H1 (cell line): Measurements from ENCODE around the gene DPP3. TPM values are rescaled to one million over a fixed set of nuclear protein-coding genes. Genes with fewer than 3 reads are reported as not detected.
"Not testable (repeated sequence)": the region's sequence is repeated elsewhere in the genome, so short reads cannot be mapped to it uniquely, and the experiment has no call there.

Source experiments
- CTCF ChIA-PET: fragments of 300-600 bp; sonication (Branson Sonifier 250); formaldehyde crosslinking; loops from one replicate; lab custom pipeline; 2021; ENCODE audit not compliant: partially characterized antibody; lab: Charles Lee
- POLR2A ChIA-PET: fragments of 300-600 bp; sonication (Branson Sonifier 250); formaldehyde crosslinking; loops from one replicate; lab custom pipeline; 2021; ENCODE audit warnings: inconsistent platforms; ENCODE audit not compliant: partially characterized antibody; lab: Charles Lee
- DNase-seq, 2 experiments: peaks; one replicate each; pipeline versions ENCODE4 v3.0.0 to v3.0.0-alpha.2; 2010 to 2022; ENCODE audit warnings: low spot score in 2 of 2, low read depth in 1 of 2, mixed read lengths in 1 of 2
- FAIRE-seq: peaks from 2 replicates; lab custom pipeline; 2011; peaks lifted over from hg19 to GRCh38; lab: Jason Lieb, UNC
- H2AFZ ChIP-seq: 2 replicates; pipeline ENCODE4 v1.8.1; 2012; ENCODE audit warnings: low read length, inconsistent platforms
- H2AK5ac ChIP-seq: 2 replicates; pipeline ENCODE4 v1.6.1; 2013; ENCODE audit warnings: low read depth, low read length
- H2BK120ac ChIP-seq: replicated peaks from 2 replicates; pipeline ENCODE3; 2013; ENCODE audit warnings: low read depth, low read length, inconsistent platforms
- H2BK12ac ChIP-seq: 2 replicates; pipeline ENCODE4 v1.6.1; 2013; ENCODE audit warnings: low read depth, low read length
- H2BK15ac ChIP-seq: 2 replicates; pipeline ENCODE4 v1.6.1; 2013; ENCODE audit warnings: low read length
- H2BK20ac ChIP-seq: 2 replicates; pipeline ENCODE4 v1.6.1; 2013; ENCODE audit warnings: low read length
- H2BK5ac ChIP-seq: 2 replicates; pipeline ENCODE4 v1.6.1; 2013; ENCODE audit warnings: low read depth, low read length
- H3K14ac ChIP-seq: 2 replicates; pipeline ENCODE4 v1.6.1; 2013; ENCODE audit warnings: inconsistent platforms; ENCODE audit not compliant: insufficient read length
- H3K18ac ChIP-seq: 2 replicates; pipeline ENCODE4 v1.6.1; 2013; ENCODE audit warnings: low read length; ENCODE audit errors: extremely low read depth
- H3K23ac ChIP-seq: 2 replicates; pipeline ENCODE4 v1.6.1; 2013; ENCODE audit warnings: inconsistent platforms; ENCODE audit not compliant: insufficient read length
- H3K23me2 ChIP-seq: 2 replicates; pipeline ENCODE4 v1.6.1; 2013; ENCODE audit warnings: low read depth, low read length
- H3K27ac ChIP-seq: 2 replicates; pipeline ENCODE4 v1.6.1; 2011; ENCODE audit warnings: low read depth, low read length, inconsistent platforms
- H3K27me3 ChIP-seq, 4 experiments: replicated peaks in 1 of 4; 1 replicate in 1 of 4; 2 replicates in 3 of 4; pipeline versions ENCODE4 v1.6.1 to v1.8.1; 2011 to 2013; ENCODE audit warnings: low read length in 3 of 4, mild to moderate bottlenecking in 3 of 4, inconsistent platforms in 2 of 4, mixed read lengths in 2 of 4, moderate library complexity in 1 of 4; ENCODE audit not compliant: control insufficient read depth in 3 of 4, insufficient read depth in 3 of 4; ENCODE audit errors: extremely low read depth in 1 of 4
- H3K36me3 ChIP-seq, 4 experiments: 2 replicates each; pipeline versions ENCODE4 v1.6.1 to v1.8.1; 2011 to 2013; ENCODE audit warnings: mild to moderate bottlenecking in 4 of 4, low read length in 3 of 4, moderate library complexity in 2 of 4, control low read depth in 1 of 4, inconsistent platforms in 1 of 4; ENCODE audit not compliant: insufficient read depth in 4 of 4, control insufficient read depth in 2 of 4
- H3K4ac ChIP-seq: replicated peaks from 2 replicates; pipeline ENCODE3; 2013; ENCODE audit warnings: low read length, low read depth, mixed read lengths, inconsistent platforms; ENCODE audit not compliant: insufficient read length
- H3K4me1 ChIP-seq, 4 experiments: replicated peaks in 1 of 4; 1 replicate in 1 of 4; 2 replicates in 3 of 4; pipeline versions ENCODE4 v1.6.1 to v1.8.1; 2011 to 2013; ENCODE audit warnings: low read length in 3 of 4, inconsistent platforms in 2 of 4, mixed read lengths in 1 of 4; ENCODE audit not compliant: insufficient read depth in 4 of 4, control insufficient read depth in 3 of 4
- H3K4me2 ChIP-seq, 2 experiments: 2 replicates each; pipeline versions ENCODE4 v1.6.1 to v1.8.1; 2011 to 2013; ENCODE audit warnings: low read depth in 2 of 2, low read length in 2 of 2, control low read depth in 1 of 2, inconsistent platforms in 1 of 2, mild to moderate bottlenecking in 1 of 2; ENCODE audit not compliant: insufficient read depth in 1 of 2
- H3K4me3 ChIP-seq, 4 experiments: fragments of 200-600, 300-600 bp in 1 of 4; sonication (generic), shearing (Covaris generic), sonication (Bioruptor Twin) in 1 of 4; 2 replicates each; pipeline versions ENCODE4 v1.5.1 to v1.8.1; 2011 to 2016; ENCODE audit warnings: low read length in 4 of 4, low read depth in 3 of 4, control low read depth in 2 of 4, inconsistent platforms in 2 of 4, mild to moderate bottlenecking in 2 of 4, mixed read lengths in 1 of 4, moderate library complexity in 1 of 4; ENCODE audit not compliant: insufficient read depth in 2 of 4; ENCODE audit errors: extremely low read depth in 1 of 4
- H3K56ac ChIP-seq: replicated peaks from 2 replicates; pipeline ENCODE3; 2013; ENCODE audit warnings: low read depth, mild to moderate bottlenecking, mixed read lengths, low read length, inconsistent platforms; ENCODE audit not compliant: insufficient read length
- H3K79me1 ChIP-seq: 2 replicates; pipeline ENCODE4 v1.6.1; 2013; ENCODE audit warnings: low read depth, low read length, control low read depth
- H3K79me2 ChIP-seq, 2 experiments: 2 replicates each; pipeline versions ENCODE4 v1.6.1 to v1.8.1; 2012 to 2013; ENCODE audit warnings: low read length in 2 of 2, mild to moderate bottlenecking in 2 of 2, inconsistent platforms in 1 of 2; ENCODE audit not compliant: insufficient read depth in 2 of 2, control insufficient read depth in 1 of 2
- H3K9ac ChIP-seq, 4 experiments: replicated peaks in 1 of 4; 1 replicate in 1 of 4; 2 replicates in 3 of 4; pipeline versions ENCODE4 v1.6.1 to v1.8.1; 2011 to 2013; ENCODE audit warnings: low read depth in 3 of 4, low read length in 3 of 4, control low read depth in 2 of 4, mild to moderate bottlenecking in 2 of 4, moderate library complexity in 2 of 4, inconsistent platforms in 1 of 4; ENCODE audit errors: extremely low read depth in 1 of 4
- H3K9me3 ChIP-seq, 2 experiments: 2 replicates each; pipeline versions ENCODE4 v1.6.1 to v1.8.1; 2012 to 2013; ENCODE audit warnings: mild to moderate bottlenecking in 2 of 2, moderate library complexity in 2 of 2, control low read depth in 1 of 2, inconsistent platforms in 1 of 2, low read depth in 1 of 2, low read length in 1 of 2, mixed read lengths in 1 of 2; ENCODE audit not compliant: insufficient read depth in 2 of 2
- H4K20me1 ChIP-seq, 2 experiments: replicated peaks in 1 of 2; 2 replicates each; pipeline versions ENCODE3 to v1.8.1; 2011 to 2013; ENCODE audit warnings: inconsistent platforms in 2 of 2, low read length in 2 of 2, mild to moderate bottlenecking in 1 of 2; ENCODE audit not compliant: insufficient read depth in 2 of 2, control insufficient read depth in 1 of 2
- H4K5ac ChIP-seq: 2 replicates; pipeline ENCODE4 v1.6.1; 2013; ENCODE audit warnings: low read length, low read depth, mixed read lengths, inconsistent platforms; ENCODE audit not compliant: insufficient read length
- H4K8ac ChIP-seq: 2 replicates; pipeline ENCODE4 v1.8.0; 2013; ENCODE audit warnings: mild to moderate bottlenecking, moderate library complexity, low read length, inconsistent platforms; ENCODE audit not compliant: insufficient read depth; ENCODE audit errors: extremely low read depth
- H4K91ac ChIP-seq: replicated peaks from 2 replicates; pipeline ENCODE3; 2013; ENCODE audit warnings: low read length, mixed read lengths, inconsistent platforms; ENCODE audit not compliant: insufficient read length
- WGBS, 2 experiments: shearing (Covaris generic) in 1 of 2; methylation state at CpG; one replicate each; pipeline versions ENCODE4 v1.1.6 to v1.1.7; 2013 to 2015; ENCODE audit warnings: low lambda C conversion rate in 2 of 2, mixed read lengths in 2 of 2, inconsistent platforms in 1 of 2, low coverage in 1 of 2, missing lambda C conversion rate in 1 of 2; ENCODE audit not compliant: insufficient replicate concordance in 2 of 2, insufficient coverage in 1 of 2, insufficient read length in 1 of 2; ENCODE audit errors: extremely low coverage in 1 of 2, missing lambda C conversion rate in 1 of 2; 5-methylcytosine and 5-hydroxymethylcytosine counted together
- polyA plus RNA-seq, 7 experiments: library from polyadenylated mRNA; depleted of rRNA in 3 of 7; stranded (reverse) in 5 of 7; unstranded in 2 of 7; fragments of >200 nt in 5 of 7; fragments of 200-250 nt in 2 of 7; gene quantifications; 1 replicate in 5 of 7; 2 replicates in 1 of 7; 4 replicates in 1 of 7; pipeline versions ENCODE4 v1.2.1 to v1.2.3, GENCODE V29; 2011 to 2013; ENCODE audit warnings: missing spikeins in 2 of 7, mixed read lengths in 2 of 7
- total RNA-seq: library from RNA; stranded (reverse); fragmentation: NEBNext Ultra II Directional; extraction: Animal tissue kit (Norgen Biotek cat#: 25700); gene quantifications from 2 replicates; pipeline ENCODE4 v1.2.1, GENCODE V29; 2021

The DPP3 gene
- total and polyA plus RNA-seq, 2 of the 8 experiments (the other 6 are each of a cell fraction or from before 2014, with no cell fraction given), result 75.1 to 82.7 TPM

DNA sequence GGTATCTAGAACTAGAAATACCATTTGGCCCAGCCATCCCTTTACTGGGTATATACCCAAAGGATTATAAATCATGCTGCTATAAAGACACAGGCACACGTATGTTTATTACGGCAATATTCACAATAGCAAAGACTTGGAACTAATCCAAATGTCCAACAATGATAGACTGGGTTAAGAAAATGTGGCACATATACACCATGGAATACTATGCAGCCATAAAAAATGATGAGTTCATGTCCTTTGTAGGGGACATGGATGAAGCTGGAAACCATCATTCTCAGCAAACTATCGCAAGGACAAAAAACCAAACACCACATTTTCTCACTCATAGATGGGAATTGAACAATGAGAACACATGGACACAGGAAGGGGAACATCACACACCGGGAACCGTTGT, 16.1 kb upstream of the DPP3 start:
- H2BK12ac ChIP-seq, H2BK15ac ChIP-seq, H4K91ac ChIP-seq, H3K4me2 ChIP-seq, H3K56ac ChIP-seq, H3K79me1 ChIP-seq, H3K27ac ChIP-seq, H2BK120ac ChIP-seq, H4K8ac ChIP-seq, H3K4me3 ChIP-seq, H3K4ac ChIP-seq, H3K14ac ChIP-seq, H3K9ac ChIP-seq, H2AFZ ChIP-seq, FAIRE-seq, H3K27me3 ChIP-seq, POLR2A ChIA-PET, H4K20me1 ChIP-seq, H2BK20ac ChIP-seq, H3K9me3 ChIP-seq, H3K18ac ChIP-seq, H4K5ac ChIP-seq, H3K36me3 ChIP-seq, H3K23ac ChIP-seq, DNase-seq, H2BK5ac ChIP-seq, H2AK5ac ChIP-seq, H3K79me2 ChIP-seq: not testable (repeated sequence)
- peaks cover 3 to 18% (median 12%) of the 10 kb centered on the region in 4 experiments for H3K4me1 ChIP-seq
- CTCF ChIA-PET, result interaction anchor here (1.1 kb wide), 1 partner anchor 213 kb away, joined by 4 read pairs; no protein-coding TSS in a partner anchor
- H3K23me2 ChIP-seq, result peaks cover 13% of the 10 kb centered on the region
- WGBS, 2 experiments, result 90% methylated on average over 5 of the region's 5 CpGs; no CpG with 5 or more reads in 1 of the 2 experiments
